Lung (tissue), 12 donors: ENCODE measurements around the gene VPS13D. TPM values are rescaled to one million over a fixed set of nuclear protein-coding genes. Genes with fewer than 3 reads are reported as not detected.
A peak's percentile ranks its signal among the peaks of the same experiment; 100 is the strongest.

Experiments
- ATAC-seq: fragments of 200-7000 bp; cut with Tn5 transposase; one replicate; pipeline ENCODE4 v1.9.1; 2020; ENCODE audit warnings: moderate number of reproducible peaks; ENCODE audit not compliant: insufficient read depth, low FRiP score
- DNase-seq, 3 donors: peaks; one replicate each; pipeline ENCODE4 v3.0.0-alpha.2; 2013 to 2017
- H3K27ac ChIP-seq, 2 donors: one replicate each; pipeline ENCODE4 v1.5.1; 2013; ENCODE audit warnings: mild to moderate bottlenecking in 2 of 2, moderate library complexity in 2 of 2, control low read depth in 1 of 2, inconsistent platforms in 1 of 2, low read depth in 1 of 2, low read length in 1 of 2
- H3K27me3 ChIP-seq, 3 donors: one replicate each; pipeline ENCODE4 v1.5.1; 2013; ENCODE audit warnings: low read length in 2 of 3; ENCODE audit not compliant: control insufficient read depth in 3 of 3, insufficient read depth in 3 of 3
- H3K36me3 ChIP-seq, 4 donors: one replicate each; pipeline ENCODE4 v1.5.1; 2013; ENCODE audit warnings: low read length in 4 of 4, mild to moderate bottlenecking in 1 of 4, moderate library complexity in 1 of 4; ENCODE audit not compliant: control insufficient read depth in 4 of 4, insufficient read depth in 4 of 4
- H3K4me1 ChIP-seq, 5 donors: one replicate each; pipeline ENCODE4 v1.5.1; 2013; ENCODE audit warnings: low read length in 5 of 5, mild to moderate bottlenecking in 2 of 5, moderate library complexity in 1 of 5; ENCODE audit not compliant: control insufficient read depth in 5 of 5, insufficient read depth in 5 of 5
- H3K4me3 ChIP-seq: one replicate; pipeline ENCODE4 v1.5.1; 2013; ENCODE audit warnings: mild to moderate bottlenecking, control low read depth, moderate library complexity
- H3K9ac ChIP-seq, 2 donors: one replicate each; pipeline ENCODE4 v1.5.1; 2013; ENCODE audit warnings: low read length in 2 of 2, control low read depth in 1 of 2; ENCODE audit not compliant: insufficient read depth in 1 of 2
- H3K9me3 ChIP-seq, 4 donors: one replicate each; pipeline ENCODE4 v1.5.1; 2013; ENCODE audit warnings: low read length in 3 of 4, mild to moderate bottlenecking in 1 of 4, moderate library complexity in 1 of 4; ENCODE audit not compliant: control insufficient read depth in 4 of 4, insufficient read depth in 3 of 4
- WGBS, 2 donors: extraction: QIAGEN DNeasy Blood & Tissue Kit; methylation state at CpG; one replicate each; pipeline ENCODE4 v1.1.7; 2013; 5-methylcytosine and 5-hydroxymethylcytosine counted together
- polyA plus RNA-seq, 2 donors: library from polyadenylated mRNA; stranded (reverse); fragments of 200-250 nt; gene quantifications; one replicate each; pipeline ENCODE4 v1.2.1, GENCODE V29; 2013
- total RNA-seq, 2 donors: library from RNA; depleted of rRNA in 1 of 2; stranded (reverse); fragments of >200 nt in 1 of 2; gene quantifications; one replicate each; pipeline ENCODE4 v1.2.1, GENCODE V29; 2014 to 2021
- TF ChIP-seq, protein P1 (sequence below): IDR thresholded peaks from 2 replicates; pipeline ENCODE4 v1.5.1; 2012; ENCODE audit warnings: mild to moderate bottlenecking; ENCODE audit errors: control extremely low read depth, extremely low read depth
- donor health status: control.
- donor health status: control.
- donor health status: Bipolar disorder and iron deficiency.
- donor health status: healthy.
- donor health status: DM: yes; HTN: yes; CAD: no.

VPS13D gene
- total and polyA plus RNA-seq, 4 donors, result 18.4 to 76.0 (median 37.5) TPM

DNA sequence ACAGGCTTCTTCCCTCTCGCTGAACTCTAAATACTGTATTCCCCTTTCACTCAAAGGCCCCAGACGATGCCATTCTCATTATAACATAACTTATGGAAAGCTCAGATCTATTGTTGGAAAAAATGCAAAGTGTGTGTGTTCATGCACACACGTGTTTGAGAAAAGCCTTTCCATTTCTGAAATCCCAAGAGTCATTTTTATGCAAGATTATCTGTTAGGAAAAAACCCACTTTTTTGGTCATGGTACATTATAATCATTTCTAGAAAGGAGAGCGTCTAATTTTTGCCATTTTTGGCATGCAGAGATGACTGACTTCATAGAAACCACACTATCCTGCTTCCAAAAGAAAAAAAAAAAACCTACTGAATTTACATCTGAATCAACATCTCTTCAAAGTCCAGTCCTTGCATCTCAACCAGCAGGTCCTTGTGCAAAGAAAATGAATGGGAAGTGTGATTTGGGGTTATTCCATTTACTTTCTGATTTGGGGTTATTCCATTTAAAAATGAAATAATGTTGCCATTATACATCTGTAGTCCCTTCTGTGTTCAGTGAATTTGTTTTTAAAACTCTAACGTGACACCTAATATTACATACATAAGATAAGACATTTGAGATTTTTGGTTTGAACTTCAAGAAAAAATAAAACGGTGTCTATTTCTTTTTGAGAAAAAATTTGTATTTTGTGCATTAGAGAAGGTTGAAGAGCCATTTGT lies 237.9 kb downstream of the VPS13D start:
- Histone ChIP-seq H3K9ac (no peak overlapping the region), H3K4me3 (no peak overlapping the region), H3K36me3 (peaks cover 0 to 3% (median under 1%) of the 10 kb centered on the region in 4 donors), H3K27ac (no peak overlapping the region), H3K9me3 (no peaks in the 10 kb centered on the region), H3K27me3 (no peaks in the 10 kb centered on the region), H3K4me1 (peaks cover 14 to 45% (median 34%) of the 10 kb centered on the region in 5 donors)
- ATAC-seq (no peak), DNase-seq (no peak)
- 91 to 92% methylated on average over 6 of the region's 6 CpGs for WGBS, 2 donors
- TF ChIP-seq, protein P1, sequence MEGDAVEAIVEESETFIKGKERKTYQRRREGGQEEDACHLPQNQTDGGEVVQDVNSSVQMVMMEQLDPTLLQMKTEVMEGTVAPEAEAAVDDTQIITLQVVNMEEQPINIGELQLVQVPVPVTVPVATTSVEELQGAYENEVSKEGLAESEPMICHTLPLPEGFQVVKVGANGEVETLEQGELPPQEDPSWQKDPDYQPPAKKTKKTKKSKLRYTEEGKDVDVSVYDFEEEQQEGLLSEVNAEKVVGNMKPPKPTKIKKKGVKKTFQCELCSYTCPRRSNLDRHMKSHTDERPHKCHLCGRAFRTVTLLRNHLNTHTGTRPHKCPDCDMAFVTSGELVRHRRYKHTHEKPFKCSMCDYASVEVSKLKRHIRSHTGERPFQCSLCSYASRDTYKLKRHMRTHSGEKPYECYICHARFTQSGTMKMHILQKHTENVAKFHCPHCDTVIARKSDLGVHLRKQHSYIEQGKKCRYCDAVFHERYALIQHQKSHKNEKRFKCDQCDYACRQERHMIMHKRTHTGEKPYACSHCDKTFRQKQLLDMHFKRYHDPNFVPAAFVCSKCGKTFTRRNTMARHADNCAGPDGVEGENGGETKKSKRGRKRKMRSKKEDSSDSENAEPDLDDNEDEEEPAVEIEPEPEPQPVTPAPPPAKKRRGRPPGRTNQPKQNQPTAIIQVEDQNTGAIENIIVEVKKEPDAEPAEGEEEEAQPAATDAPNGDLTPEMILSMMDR, result no peak

DNA sequence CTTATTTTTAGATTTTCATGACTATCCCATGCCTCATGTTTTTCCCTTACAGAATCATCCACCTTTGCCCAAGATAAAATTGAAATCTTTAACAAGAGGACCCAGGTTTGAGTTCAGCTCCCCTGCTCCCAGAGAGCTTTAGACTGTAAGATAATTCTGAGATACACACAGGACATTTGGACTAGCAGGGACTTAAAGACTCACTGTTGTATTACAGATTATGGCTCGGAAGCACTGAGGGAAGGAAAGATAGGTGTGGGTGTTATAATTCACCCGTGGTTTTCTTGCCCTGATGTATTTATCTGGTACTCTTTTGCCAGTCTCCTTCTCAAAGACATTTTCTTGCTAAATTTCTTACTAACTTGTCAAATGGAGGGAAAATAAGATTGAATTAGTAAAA lies 238.5 kb downstream of the VPS13D start:
- no peak overlapping the region for H3K9ac ChIP-seq
- no peaks in the 10 kb centered on the region for H3K27me3 ChIP-seq
- H3K9me3 ChIP-seq, result no peaks in the 10 kb centered on the region
- no peaks in the 10 kb centered on the region for H3K36me3 ChIP-seq
- TF ChIP-seq, protein P1, result no peak
- whole genome bisulfite sequencing, 2 donors, result 92 to 93% methylated on average over 2 of the region's 2 CpGs
- H3K27ac ChIP-seq, result no peak overlapping the region
- no peak overlapping the region for H3K4me3 ChIP-seq
- DNase-seq, result no peak
- ATAC-seq, result no peak
- peaks cover 12 to 45% (median 34%) of the 10 kb centered on the region in 5 donors for H3K4me1 ChIP-seq

DNA sequence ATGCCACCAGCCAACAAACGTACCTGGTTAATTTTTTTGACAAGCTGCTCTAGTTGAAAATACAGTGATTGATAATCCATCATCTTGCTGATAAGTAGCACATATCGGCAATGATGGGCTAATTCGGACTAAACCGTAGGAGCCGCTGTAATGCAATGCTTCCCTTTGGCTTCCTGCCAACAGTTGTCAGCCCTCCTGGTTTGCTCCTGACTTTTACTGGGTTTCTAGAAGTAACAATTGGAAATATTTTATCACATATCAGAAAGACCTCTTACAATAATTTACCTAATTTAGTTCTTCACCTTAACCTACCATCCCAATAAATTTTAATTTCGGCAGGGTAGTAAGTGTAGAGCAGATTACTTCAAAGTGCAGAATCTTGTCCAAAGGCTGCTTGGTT lies 239.7 kb downstream of the VPS13D start:
- no peaks in the 10 kb centered on the region for H3K9me3 ChIP-seq
- H3K27me3 ChIP-seq, result no peaks in the 10 kb centered on the region
- WGBS, 2 donors, result 52 to 56% methylated on average over 6 of the region's 6 CpGs
- peak overlapping the region in 1 of 2 donors; percentile 50 for H3K27ac ChIP-seq
- ATAC-seq (no peak), DNase-seq (peak; percentile 37 to 59 (median 45))
- H3K36me3 ChIP-seq, result no peaks in the 10 kb centered on the region
- no peak overlapping the region for H3K9ac ChIP-seq
- no peak overlapping the region for H3K4me3 ChIP-seq
- TF ChIP-seq, protein P1, result no peak
- peaks cover 14 to 48% (median 37%) of the 10 kb centered on the region in 5 donors for H3K4me1 ChIP-seq
